Pancreas (tissue), 10 donors: ENCODE data around the gene HCLS1. TPM values are rescaled to one million over a fixed set of nuclear protein-coding genes. Genes with fewer than 3 reads are reported as not detected.

Experiments
- ATAC-seq, 4 donors: fragments of 200-7000 bp; cut with Tn5 transposase; one replicate each; pipeline versions ENCODE4 v1.8.0 to v1.9.1; 2020; ENCODE audit warnings: mild to moderate bottlenecking in 4 of 4, moderate library complexity in 4 of 4
- DNase-seq, 6 donors: peaks; one replicate each; pipeline ENCODE4 v3.0.0-alpha.2; 2020
- FAIRE-seq: peaks from 2 replicates; lab custom pipeline; 2012; peaks lifted over from hg19 to GRCh38; lab: Jason Lieb, UNC
- H3K27ac ChIP-seq, 4 donors: fragments of 200-600 bp; sonication (generic); 1 replicate in 3 of 4; 2 replicates in 1 of 4; pipeline versions ENCODE4 v1.5.0 to v1.8.0; 2020
- H3K27me3 ChIP-seq, 4 donors: fragments of 200-600 bp; one replicate each; pipeline ENCODE4 v1.8.0; 2021
- H3K36me3 ChIP-seq, 3 donors: fragments of 200-600 bp; sonication (generic) in 1 of 3; one replicate each; pipeline versions ENCODE4 v1.5.0 to v1.8.0; 2020 to 2021
- H3K4me1 ChIP-seq, 3 donors: fragments of 200-600 bp; one replicate each; pipeline ENCODE4 v1.8.0; 2021
- H3K4me3 ChIP-seq, 4 donors: fragments of 200-600 bp; sonication (generic) in 2 of 4; one replicate each; pipeline versions ENCODE4 v1.5.0 to v1.8.0; 2020 to 2021
- H3K9me3 ChIP-seq, 4 donors: fragments of 200-600 bp; one replicate each; pipeline ENCODE4 v1.8.0; 2021
- CTCF ChIP-seq, 4 donors: fragments of 200-600 bp; sonication (generic) in 3 of 4; IDR thresholded peaks; one replicate each; pipeline versions ENCODE4 v1.5.0 to v1.8.0; 2021; ENCODE audit warnings: antibody characterized with exemption in 4 of 4
- WGBS, 2 donors: extraction: QIAGEN DNeasy Blood & Tissue Kit; methylation state at CpG; one replicate each; pipeline ENCODE4 v1.1.7; 2013; 5-methylcytosine and 5-hydroxymethylcytosine counted together
- intact Hi-C, 3 donors: fragments of 100-400 bp; cut with DNase I; formaldehyde crosslinking; loops; one replicate each; pipeline versions ENCODE4 v1.11.1 to v1.14.2; 2022
- polyA plus RNA-seq, 2 donors: library from polyadenylated mRNA; stranded (reverse); fragments of 200-250 nt; gene quantifications; one replicate each; pipeline ENCODE4 v1.2.3, GENCODE V29; 2013
- total RNA-seq, 6 donors: library from RNA; stranded (reverse); fragmentation: NEBNext Ultra II Directional in 4 of 6; extraction: Animal tissue kit (Norgen Biotek cat#: 25700) in 4 of 6; gene quantifications; one replicate each; pipeline versions ENCODE4 v1.2.1 to v1.2.4, GENCODE V29; 2021 to 2023
- donor health status: healthy with polysubstance abuse.
- donor health status: DM: no; HTN: no; CAD: no; lungs with moderate emphysema.
- donor health status: DM: no; HTN: no; CAD: no.
- donor health status: control.
- donor health status: control.
- donor health status: Bipolar disorder and iron deficiency.
- donor health status: DM: yes; HTN: yes; CAD: no.
- donor health status: DM: no; HTN: no; CAD: no.
- donor health status: DM: no; HTN: no; CAD: no.
- donor health status: DM: yes; HTN: yes; CAD: no.

HCLS1 gene
- total and polyA plus RNA-seq, 8 donors, result 1.3 to 28.3 (median 8.4) TPM

- Histone ChIP-seq H3K27me3 (no peaks in the 10 kb centered on the region), H3K9me3 (no peaks in the 10 kb centered on the region), H3K4me1 (no peaks in the 10 kb centered on the region), H3K36me3 (no peaks in the 10 kb centered on the region), H3K27ac (no peak overlapping the region), H3K4me3 (no peak overlapping the region)
- DNase-seq (no peak), ATAC-seq (no peak), FAIRE-seq (no peak)
- intact Hi-C loops, result no loop called here
- TF ChIP-seq CTCF (IDR thresholded peaks at IDR 0.05), result no peak
- 85 to 97% methylated on average over 4 of the region's 4 CpGs for WGBS, 2 donors
Observed at GRCh38 chr3:121627211-121627610, 33.5 kb downstream of the HCLS1 start.

GRCh38 chr3:121626495-121626894, 34.2 kb downstream of the HCLS1 start:
- FAIRE-seq, result no peak
- 77 to 85% methylated on average over 4 of the region's 4 CpGs for WGBS, 2 donors

GRCh38 chr3:121624147-121624899, 36.4 kb downstream of the HCLS1 start:
- intact Hi-C loops, result no loop called here
- Histone ChIP-seq H3K36me3 (no peaks in the 10 kb centered on the region), H3K27me3 (no peaks in the 10 kb centered on the region), H3K9me3 (no peaks in the 10 kb centered on the region), H3K4me1 (no peaks in the 10 kb centered on the region), H3K4me3 (no peak overlapping the region), H3K27ac (no peak overlapping the region)
- TF ChIP-seq CTCF (IDR thresholded peaks at IDR 0.05), result no peak
- no peak for FAIRE-seq
- 66 to 71% methylated on average over 14 of the region's 14 CpGs for WGBS, 2 donors
- no peak for DNase-seq
- ATAC-seq, result no peak

More at GRCh38 chr3:121626495-121626894, 34.2 kb downstream of the HCLS1 start:
- TF ChIP-seq CTCF (IDR thresholded peaks at IDR 0.05), result no peak
- Histone ChIP-seq H3K4me1 (no peaks in the 10 kb centered on the region), H3K27ac (no peak overlapping the region), H3K27me3 (no peaks in the 10 kb centered on the region), H3K9me3 (no peaks in the 10 kb centered on the region), H3K4me3 (no peak overlapping the region), H3K36me3 (no peaks in the 10 kb centered on the region)
- DNase-seq, result no peak
- ATAC-seq, result no peak
- intact Hi-C loops, result no loop called here

- no peaks in the 10 kb centered on the region for H3K4me1 ChIP-seq
- H3K9me3 ChIP-seq, result no peaks in the 10 kb centered on the region
- H3K27ac ChIP-seq, result no peak overlapping the region
- H3K4me3 ChIP-seq, result no peak overlapping the region
- H3K27me3 ChIP-seq, result no peaks in the 10 kb centered on the region
- intact Hi-C loops, result no loop called here
- FAIRE-seq, result no peak
- DNase-seq, result no peak
- no peaks in the 10 kb centered on the region for H3K36me3 ChIP-seq
- WGBS, 2 donors, result 84 to 87% methylated on average over 6 of the region's 6 CpGs
- no peak for TF ChIP-seq CTCF (IDR thresholded peaks at IDR 0.05)
- ATAC-seq, result no peak
Observed at GRCh38 chr3:121621491-121621890, 39.2 kb downstream of the HCLS1 start.

- no peak overlapping the region for H3K4me3 ChIP-seq
- TF ChIP-seq CTCF (IDR thresholded peaks at IDR 0.05), result no peak
- H3K36me3 ChIP-seq, result no peaks in the 10 kb centered on the region
- no peak for DNase-seq
- no peak for FAIRE-seq
- no peaks in the 10 kb centered on the region for H3K4me1 ChIP-seq
- no peak for ATAC-seq
- no peak overlapping the region for H3K27ac ChIP-seq
- 92 to 98% methylated on average over 2 of the region's 2 CpGs for WGBS, 2 donors
- H3K27me3 ChIP-seq, result no peaks in the 10 kb centered on the region
- H3K9me3 ChIP-seq, result no peaks in the 10 kb centered on the region
- intact Hi-C loops, result no loop called here
Observed at GRCh38 chr3:121619691-121620090, 41.0 kb downstream of the HCLS1 start.
